GM19025 (cell line): ENCODE results near the gene CLRN2.

Experiments
- ATAC-seq: cut with Tn5 transposase; IDR thresholded peaks from one replicate; pipeline ENCODE4 v1.9.1; 2021; ENCODE audit warnings: mild to moderate bottlenecking, low read depth, moderate library complexity; ENCODE audit not compliant: unreplicated experiment

CLRN2 gene, protein sequence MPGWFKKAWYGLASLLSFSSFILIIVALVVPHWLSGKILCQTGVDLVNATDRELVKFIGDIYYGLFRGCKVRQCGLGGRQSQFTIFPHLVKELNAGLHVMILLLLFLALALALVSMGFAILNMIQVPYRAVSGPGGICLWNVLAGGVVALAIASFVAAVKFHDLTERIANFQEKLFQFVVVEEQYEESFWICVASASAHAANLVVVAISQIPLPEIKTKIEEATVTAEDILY

DNA sequence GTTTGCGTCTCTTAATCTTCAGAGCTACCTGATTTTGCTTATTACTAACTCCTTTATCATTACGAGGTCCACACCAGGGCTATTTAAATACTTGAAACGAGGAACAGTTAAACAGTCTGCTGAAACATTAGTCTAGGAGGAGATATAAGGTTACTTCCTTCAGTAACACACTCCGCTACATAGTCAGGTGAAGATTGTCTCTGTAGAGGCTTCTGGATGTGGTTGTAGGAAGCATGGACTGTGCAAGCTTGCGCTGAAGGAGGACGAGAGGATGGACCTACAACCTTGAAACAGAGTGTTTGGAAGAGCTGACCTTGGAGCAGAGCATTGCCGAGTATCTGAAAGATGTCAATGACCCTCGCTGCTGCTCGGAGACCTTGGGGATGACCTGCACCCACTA, at the start of gene CLRN2:
Gene CLRN2 (plus strand): TSS at position 301 of the 400 bp plus-strand sequence. CDS start 102 bp downstream, outside the sequence.
- no peak for ATAC-seq

GRCh38 chr4:17468619-17469221, 46.2 kb upstream of the CLRN2 start:
- ATAC-seq: no peak

GRCh38 chr4:17469931-17470674, 44.9 kb upstream of the CLRN2 start:
- ATAC-seq: no peak

- ATAC-seq: no peak
Measured at GRCh38 chr4:17475481-17475880, 39.5 kb upstream of the CLRN2 start.

DNA sequence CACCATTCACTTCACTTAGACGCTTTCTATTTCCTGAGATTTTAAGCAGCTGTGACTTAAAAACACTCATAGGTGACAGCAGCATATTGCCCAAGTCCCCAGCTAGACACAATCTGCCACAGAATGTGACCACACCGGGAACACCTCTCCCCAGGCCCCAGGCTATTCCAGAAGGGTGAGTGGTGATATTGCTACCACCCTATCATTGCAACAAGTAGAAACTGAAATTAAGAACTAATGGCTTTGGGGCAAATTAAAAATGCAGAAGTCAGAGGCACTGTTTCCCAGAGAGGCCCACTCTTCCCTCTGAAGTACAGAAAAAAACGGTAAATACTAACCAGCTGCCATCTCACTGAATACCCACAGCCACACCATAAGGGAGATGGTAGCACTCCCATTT, 38.1 kb upstream of the CLRN2 start:
- no peak for ATAC-seq

GRCh38 chr4:17477774-17478472, 37.0 kb upstream of the CLRN2 start:
- ATAC-seq: no peak

- no peak for ATAC-seq
Measured at GRCh38 chr4:17480210-17480927, 34.6 kb upstream of the CLRN2 start.

DNA sequence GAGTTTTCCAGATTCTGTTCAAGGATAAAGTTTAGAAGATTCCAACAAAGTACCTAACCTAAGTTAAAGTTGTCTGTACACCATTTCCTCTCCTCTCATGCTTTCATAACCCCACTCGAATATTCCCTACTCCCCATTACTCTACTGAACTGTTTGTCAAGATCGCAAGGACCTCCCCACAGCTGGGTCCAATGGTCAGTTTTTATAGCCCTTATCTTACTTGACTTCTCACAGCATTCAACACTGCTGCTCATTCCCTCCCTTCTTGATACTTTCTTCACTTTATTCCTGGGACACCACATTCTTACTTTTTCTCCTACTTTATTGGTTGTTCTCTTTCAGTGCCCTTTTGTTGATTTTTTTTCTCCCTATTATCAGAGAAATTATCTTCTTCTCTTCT, 34.0 kb upstream of the CLRN2 start:
- ATAC-seq: no peak

GRCh38 chr4:17482716-17483115, 32.2 kb upstream of the CLRN2 start:
- ATAC-seq: no peak

DNA sequence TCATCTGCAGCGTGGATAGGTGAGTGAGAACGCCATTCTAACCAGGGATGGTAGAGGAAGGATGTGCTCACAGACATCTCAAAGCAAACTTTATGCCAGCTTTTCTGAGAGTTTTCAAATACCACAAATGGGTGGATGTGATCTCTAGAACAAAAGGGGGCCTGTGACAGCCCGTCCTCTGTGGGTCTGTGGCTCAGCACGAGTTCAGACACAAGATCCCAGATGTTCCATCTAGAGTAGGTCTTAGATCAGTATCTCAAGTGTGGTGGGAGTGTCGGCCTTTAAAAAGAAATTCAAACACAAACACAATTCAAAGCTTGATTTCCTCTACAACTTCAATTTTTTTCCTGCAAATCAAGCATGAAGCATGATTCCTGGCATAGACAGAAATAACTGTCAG, 25.8 kb upstream of the CLRN2 start:
- ATAC-seq: no peak

GRCh38 chr4:17489721-17490120, 25.2 kb upstream of the CLRN2 start:
- no peak for ATAC-seq

- no peak for ATAC-seq
Measured at GRCh38 chr4:17490575-17491059, 24.3 kb upstream of the CLRN2 start.

DNA sequence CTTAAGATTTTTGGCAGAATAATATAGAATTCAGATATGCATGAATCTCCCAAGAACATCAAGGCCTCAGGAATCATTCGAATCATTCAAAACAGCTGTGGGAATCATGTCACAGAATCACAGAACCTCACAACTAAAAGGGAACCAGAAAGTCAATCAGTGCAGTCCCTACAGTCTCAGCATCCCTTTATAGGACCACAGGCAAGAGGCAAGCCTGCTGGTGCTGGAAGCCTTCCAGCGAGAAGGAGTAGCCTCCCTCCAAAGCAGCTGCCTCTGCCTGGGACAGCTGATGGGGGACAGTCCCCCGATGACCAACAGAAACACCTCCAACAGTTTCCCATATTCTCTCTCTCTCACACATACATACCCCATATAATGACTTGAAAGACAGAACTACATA, 23.8 kb upstream of the CLRN2 start:
- no peak for ATAC-seq

GRCh38 chr4:17492058-17492741, 22.8 kb upstream of the CLRN2 start:
- ATAC-seq: no peak

DNA sequence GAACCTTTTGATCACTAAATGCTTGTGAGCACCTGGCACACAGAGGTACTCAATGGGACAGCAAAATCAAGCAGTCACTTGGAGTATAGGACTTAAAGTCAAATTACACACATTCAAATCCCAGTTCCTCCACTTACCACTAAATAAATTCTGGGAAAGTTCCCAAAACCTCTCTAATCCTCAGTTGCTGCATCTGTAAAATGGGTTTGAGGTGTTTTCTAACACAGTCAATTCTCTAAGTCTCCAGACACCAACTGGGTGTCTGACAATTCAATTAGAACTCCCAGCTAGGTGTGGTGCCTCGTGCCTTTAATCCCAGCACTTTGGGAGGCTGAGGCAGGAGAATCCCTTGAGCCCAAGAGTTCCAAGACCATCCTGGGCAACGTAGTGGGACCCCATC, 22.1 kb upstream of the CLRN2 start:
- no peak for ATAC-seq

DNA sequence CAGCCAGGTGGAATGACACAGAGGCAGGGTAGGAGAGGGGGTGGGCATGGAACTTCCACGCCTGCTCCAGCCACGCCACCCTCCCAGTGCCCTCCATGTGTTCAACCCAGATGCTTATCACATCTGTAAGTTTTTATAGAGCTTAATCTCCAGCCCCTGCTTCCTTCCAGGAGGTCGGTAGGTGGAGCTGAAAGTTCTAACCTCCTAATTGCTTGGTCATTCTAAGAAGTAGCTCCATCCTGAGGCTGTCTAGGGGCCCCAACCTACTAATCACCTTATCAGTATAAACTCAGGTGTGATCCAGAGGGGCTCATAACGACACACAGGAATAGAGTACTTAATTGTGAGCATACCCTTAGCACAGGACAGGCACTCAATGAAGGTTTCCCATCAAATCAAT, 21.3 kb upstream of the CLRN2 start:
- no peak for ATAC-seq

GRCh38 chr4:17494258-17495190, 20.4 kb upstream of the CLRN2 start:
- no peak for ATAC-seq

- no peak for ATAC-seq
Measured at GRCh38 chr4:17497890-17498523, 17.0 kb upstream of the CLRN2 start.
